CD4-positive, alpha-beta T cell treated with Interleukin-21 for 1 hour (primary cell): Measurements from ENCODE around the gene SIRT6.
"Not testable (repeated sequence)": the region's sequence is repeated elsewhere in the genome, so short reads cannot be mapped to it uniquely, and the experiment has no call there.

ENCODE experiments used
- DNase-seq: peaks from one replicate; pipeline ENCODE4 v3.0.0-alpha.2; 2020

The SIRT6 gene

DNA sequence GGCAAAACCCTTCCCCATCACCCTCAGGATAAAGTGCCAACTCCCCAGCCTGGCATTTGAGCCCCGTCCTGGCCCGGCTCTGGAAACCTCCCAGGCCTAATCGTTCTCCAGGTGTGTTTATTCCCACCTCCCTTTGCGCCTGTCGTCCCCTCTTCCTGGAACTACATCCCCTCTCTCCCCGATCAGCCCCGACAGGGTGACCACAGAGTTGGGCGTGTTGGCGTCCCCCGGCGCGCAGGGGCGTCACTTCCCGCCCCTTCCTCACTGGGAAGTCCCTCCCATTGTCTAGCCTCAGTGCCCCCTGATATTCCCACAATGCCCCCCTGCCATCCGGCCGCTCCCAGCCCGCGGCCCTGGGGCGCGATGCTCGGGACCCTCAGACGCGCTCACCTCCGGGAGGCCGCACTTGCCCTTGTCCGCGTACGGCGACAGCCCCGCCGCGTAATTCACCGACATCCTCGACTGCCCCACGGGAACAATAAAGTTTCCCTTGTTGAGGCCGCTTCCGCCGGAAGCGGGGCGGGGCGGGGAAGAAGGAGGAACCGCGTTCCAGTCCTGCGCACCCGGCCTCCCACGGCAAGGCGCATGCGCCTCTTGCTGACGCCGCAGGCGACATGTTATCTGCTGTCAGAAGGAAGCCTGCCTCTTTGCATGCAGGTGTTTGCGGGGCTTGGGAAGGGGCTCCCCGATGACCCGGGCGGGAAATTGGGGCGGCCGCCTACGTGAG, at the start of gene SIRT6, which contains the start of gene ANKRD24:
SIRT6 (minus strand) TSS at position 480 of the 727 bp plus-strand sequence; CDS start at position 456, 24 bp downstream.
ANKRD24 (plus strand) TSS at position 606 of the 727 bp plus-strand sequence. CDS start 3,737 bp downstream, outside the sequence.
- DNase-seq, result peak; percentile 96

DNA sequence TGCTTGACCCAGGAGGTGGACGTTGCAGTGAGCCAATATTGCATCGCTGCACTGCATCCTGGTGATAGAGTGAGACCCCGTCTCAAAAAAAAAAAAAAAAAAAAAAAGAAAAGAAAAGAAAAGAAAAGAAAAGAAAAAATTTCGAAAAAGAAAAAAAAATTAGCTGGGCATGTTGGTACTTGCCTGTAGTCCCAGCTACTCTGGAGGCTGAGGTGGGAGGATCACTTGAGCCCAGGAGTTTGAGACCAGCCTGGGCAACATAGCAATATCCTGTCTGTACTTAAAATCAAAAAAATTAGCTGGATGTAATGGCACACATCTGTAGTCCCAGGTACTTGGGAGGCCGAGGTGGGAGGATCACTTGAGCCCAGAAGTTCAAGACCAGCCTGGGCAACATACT, 49.8 kb upstream of the SIRT6 start:
- not testable (repeated sequence) for DNase-seq

DNA sequence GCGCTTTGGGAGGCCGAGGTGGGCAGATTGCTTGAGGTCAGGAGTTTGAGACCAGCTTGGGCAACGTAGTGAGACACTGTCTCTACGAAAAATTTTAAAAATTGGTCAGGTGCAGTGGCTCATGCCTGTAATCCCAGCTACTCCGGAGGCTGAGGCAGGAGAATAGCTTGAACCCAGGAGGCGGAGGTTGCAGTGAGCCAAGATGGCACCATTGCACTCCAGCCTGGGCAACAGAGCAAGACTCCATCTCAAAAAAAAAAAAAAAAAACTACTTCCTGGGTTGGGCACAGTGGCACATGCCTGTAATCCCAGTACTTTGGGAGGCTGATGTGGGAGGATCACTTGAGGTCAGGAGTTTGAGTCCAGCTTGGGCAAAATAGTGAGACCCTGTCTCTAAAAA, 49.2 kb upstream of the SIRT6 start:
- not testable (repeated sequence) for DNase-seq

DNA sequence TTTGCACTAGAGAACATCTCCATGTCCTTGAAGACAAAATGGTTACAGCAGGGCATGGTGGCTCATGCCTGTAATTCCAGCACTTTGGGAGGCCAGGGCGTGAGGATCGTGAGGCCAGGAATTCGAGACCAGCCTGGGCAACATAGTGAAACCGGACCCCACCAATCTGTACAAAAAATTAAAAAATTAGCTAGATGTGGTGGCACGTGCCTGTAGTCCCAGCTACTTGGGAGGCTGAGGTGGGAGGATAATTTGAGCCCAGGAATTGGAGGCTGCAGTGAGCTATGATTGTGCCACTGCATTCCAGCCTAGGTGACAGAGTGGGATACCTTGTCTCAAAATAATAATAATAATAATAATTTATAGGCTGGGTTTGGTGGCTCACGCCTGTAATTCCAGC, 47.9 kb upstream of the SIRT6 start:
- DNase-seq, result not testable (repeated sequence)

DNA sequence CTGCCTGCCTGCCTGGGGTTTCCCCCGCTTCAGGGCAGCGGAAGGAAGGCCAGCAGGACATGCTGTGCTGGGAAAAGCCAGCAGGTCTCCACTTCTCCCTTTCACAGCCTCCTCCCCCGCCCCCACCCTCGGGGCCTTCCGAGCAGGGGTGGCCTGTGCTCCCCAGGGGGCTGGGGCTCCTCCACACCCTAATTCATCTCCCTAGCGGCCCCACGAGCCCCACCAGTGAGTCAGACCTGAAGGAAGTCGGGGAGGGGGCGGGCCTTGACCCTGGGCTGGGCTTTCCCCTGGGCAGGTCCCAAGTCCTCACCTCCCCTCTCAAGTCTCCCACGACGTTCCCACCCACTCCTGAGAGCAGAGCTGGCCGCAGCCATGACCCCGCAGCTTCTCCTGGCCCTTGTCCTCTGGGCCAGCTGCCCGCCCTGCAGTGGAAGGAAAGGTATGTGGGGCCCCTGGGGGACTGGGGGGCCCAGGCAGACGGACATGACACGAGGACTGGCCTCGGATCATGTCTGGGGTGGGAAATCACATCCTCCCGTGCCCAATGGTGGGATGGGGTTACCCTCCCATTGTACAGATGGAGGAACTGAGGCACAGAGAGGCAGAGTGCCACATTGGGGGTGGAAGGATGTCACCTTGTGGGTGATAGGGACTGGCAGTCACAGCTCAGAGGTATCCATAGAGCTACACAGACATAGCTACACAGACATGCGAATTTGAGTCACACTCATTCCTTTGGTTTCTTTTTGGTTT, 47.0 kb upstream of the SIRT6 start, which contains the start of gene EBI3:
EBI3 (plus strand) TSS at position 345 of the 753 bp plus-strand sequence; CDS start at position 373, 28 bp downstream.
- DNase-seq, result no peak

DNA sequence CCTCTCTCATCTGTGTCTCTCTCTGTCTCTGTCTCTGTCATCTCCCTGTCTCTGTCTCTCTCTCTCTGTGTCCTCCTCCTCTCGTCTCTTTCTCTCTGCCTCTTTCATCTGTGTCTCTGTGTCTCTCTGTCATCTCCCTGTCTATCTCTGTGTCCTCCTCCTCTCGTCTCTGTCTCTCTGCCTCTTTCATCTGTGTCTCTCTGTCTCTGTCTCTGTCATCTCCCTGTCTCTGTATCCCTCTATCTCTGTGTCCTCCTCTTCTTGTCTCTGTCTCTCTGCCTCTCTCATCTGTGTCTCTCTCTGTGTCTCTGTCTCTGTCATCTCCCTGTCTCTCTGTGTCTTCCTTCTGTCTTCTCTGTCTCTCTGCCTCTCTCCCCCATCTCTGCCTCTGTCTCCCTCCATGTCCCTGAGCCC, 46.4 kb upstream of the SIRT6 start:
- DNase-seq, result no peak

DNA sequence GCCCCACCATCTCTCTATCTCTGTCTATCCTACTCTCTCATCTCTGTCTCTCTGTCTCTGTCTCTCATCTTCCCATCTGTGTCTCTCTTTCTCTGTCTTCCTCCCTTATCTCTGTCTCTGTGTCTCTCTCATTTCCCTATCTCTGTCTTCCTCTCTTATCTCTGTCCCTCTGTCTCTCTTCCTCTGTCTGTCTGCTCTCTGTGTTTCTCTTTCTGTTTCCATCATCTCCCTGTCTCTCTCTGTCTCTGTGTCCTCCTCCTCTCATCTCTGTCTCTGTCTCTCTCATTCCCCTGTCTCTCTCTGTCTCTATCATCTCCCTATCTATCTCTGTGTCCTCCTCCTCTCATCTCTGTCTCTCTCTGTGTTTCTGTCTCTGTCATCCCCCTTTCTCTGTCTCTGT, 45.4 kb upstream of the SIRT6 start:
- no peak for DNase-seq

DNA sequence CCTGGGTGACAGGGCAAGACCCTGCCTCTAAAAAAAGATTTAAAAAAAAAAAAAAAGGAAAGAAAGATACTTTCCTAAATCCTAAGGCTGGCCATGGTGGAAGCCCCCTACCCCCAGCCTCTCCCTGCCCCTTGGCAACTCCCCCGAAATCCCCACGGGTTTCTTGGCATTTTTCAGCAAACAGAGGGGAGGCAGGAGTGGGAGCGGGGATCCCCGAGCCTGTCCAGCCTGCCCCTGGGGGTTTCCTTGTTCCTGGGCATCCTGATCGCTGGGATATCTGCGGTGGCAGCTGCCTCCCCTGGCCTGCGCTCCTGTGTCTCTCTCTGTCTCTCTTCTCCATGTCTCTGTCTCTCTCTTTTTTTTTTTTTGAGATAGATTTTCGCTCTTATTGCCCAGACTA, 43.5 kb upstream of the SIRT6 start:
- DNase-seq, result no peak

DNA sequence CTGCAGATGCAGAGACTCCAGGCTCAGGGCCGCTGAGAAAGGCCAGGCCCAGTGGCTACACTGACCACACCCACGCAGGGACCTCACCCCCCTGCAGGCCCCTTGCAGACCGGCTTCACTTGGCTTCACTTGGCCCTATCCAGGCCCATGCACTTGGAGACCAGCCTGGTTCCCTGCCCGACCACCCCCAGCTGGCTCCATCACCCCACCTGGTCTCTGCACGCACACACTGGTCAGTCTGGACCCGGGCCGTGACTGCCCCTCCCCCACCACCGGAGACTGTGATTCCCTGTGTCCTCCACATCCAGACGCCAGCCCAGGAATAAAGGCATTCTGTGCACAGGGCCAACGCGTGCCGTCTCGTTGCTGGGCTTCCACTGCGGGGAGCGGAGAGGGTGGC, 42.1 kb upstream of the SIRT6 start:
- no peak for DNase-seq

DNA sequence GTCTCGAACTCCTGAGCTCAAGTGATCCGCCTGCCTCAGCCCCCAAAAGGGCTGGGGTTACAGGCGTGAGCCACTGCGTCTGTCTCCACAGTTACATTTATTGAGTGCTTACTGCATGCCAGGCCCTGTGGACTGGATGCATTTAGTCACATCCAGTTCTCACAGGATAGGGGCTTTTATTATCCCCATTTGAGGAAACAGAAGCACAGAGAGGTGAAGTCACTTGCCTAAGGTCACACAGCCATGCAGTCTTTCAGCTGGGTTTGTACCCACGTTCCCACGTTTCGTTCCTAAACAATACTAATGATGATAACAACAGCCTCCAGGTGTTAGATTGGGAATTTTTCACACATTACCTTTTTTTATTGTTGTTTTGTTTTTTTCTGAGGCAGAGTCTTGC, 37.8 kb upstream of the SIRT6 start:
- DNase-seq, result no peak

DNA sequence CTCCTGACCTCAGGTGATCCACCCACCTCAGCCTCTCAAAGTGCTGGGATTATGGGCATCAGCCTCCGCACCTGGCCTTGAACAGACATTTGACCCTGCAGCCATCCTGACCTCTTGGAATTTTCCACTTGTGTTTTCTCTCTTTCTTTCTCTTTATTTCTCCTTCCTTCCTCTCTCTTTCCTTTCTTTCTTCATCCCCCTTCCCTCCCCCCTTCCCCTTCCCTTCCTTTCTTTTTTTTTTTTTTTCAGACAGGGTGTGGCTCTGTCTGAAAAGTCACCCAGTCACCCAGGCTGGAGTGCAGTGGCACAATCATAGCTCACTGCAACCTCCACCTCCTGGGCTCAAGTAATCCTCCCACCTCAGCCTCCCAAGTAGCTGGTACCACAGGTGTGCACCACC, 36.2 kb upstream of the SIRT6 start:
- not testable (repeated sequence) for DNase-seq

DNA sequence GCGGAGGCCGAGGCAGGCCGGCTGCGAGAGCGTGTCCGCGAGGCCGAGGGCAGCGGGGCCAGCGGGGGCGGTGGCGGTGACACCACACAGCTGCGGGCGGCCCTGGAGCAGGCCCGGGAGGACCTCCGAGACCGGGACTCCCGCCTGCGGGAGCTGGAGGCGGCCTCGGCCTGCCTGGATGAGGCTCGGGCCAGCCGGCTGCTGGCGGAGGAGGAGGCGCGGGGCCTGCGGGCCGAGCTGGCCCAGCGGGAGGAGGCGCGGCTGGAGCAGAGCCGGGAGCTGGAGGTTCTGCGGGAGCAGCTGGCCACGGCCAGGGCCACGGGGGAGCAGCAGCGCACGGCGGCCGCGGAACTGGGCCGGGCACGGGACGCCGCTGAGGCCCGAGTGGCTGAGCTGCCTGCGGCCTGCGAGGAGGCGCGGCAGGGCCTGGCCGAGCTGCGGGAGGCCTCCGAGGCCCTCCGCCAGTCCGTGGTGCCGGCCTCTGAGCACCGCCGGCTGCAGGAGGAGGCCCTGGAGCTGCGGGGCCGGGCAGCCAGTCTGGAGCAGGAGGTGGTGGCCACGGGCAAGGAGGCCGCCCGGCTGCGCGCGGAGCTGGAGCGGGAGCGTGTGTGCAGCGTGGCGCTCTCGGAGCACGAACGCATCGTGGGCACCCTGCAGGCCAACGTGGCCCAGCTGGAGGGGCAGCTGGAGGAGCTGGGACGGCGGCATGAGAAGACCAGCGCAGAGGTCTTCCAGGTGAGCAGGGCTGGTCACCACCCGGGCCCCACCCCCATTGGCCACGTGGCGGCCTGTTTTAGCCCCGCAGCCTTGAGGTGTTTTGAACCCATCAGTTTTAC, 35.3 kb upstream of the SIRT6 start:
- DNase-seq, result no peak

DNA sequence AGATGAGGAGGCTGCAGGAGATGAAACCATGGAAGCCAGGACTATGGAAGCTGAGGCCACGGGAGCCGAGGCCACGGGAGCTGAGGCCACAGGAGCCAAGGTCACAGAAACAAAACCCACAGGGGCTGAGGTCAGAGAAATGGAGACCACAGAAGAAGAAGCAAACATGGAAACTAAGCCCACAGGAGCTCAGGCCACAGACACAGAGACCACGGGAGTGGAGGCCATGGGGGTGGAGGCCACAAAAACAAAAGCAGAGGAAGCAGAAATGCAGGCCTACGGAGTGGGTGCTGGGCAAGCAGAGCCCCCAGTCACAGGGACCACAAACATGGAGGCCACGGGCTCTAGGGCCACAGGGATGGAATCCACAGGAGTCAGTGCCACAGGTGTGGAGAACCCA, 34.5 kb upstream of the SIRT6 start:
- no peak for DNase-seq

DNA sequence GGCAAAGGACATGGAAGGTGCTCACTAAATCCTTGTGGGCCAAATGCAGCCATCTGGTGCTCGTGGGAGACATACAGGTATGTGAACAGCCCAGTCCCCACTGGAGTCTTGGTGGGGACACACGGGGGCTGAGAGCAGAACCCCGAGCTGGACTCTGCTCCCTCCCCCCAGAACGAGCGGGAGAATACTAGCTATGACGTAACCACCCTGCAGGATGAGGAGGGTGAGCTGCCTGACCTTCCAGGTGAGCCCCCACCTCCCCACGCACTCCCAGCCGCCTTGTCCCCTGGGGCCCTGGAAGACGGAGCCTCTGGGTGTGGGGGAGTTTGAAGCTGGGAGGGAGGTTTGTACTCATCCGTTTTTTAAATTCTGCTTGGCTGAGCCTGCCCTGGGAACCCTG, 33.4 kb upstream of the SIRT6 start:
- DNase-seq, result no peak

DNA sequence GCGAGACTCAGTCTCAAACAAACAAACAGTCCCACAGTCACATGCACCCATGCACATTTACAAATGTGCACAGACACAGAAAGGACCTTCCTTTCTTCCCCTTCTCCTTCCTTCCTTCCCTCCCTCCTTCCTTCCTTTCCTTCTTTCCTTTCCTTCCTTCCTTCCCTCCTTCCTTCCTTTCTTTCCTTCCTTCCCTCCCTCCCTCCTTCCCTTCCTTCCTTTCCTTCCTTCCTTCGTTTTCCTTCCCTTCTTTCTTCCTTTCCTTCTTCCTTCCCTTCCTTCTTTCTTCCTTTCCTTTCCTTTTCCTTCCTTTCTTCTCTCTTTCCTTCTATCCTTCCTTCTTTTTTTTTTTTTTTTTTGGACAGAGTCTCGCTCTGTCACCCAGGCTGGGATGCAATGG, 30.8 kb upstream of the SIRT6 start:
- no peak for DNase-seq

DNA sequence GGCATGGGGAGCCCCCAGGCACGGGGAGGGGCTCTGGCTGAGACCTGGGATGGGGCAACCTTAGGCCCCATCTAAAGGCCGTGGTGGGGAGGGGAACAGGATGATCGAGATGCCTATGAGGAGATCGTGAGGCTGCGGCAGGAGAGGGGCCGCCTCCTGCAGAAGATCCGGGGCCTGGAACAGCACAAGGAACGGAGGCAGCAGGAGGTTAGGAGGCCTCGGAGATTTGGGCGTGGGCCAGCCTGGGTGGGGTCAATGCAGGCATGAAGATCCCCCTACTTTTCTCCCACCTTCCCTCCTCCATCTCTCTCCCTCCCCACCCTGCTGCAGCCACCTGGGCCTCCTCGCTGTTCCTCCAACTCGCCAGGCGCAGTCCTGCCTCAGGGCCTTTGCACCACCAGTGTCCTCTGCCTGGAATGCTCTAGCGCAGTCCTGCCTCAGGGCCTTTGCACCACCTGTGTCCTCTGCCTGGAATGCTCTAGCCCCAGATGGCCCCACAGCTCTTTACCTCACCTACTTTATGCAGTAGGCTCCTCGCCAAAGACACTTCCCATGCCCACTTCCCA, 27.9 kb upstream of the SIRT6 start:
- no peak for DNase-seq

DNA sequence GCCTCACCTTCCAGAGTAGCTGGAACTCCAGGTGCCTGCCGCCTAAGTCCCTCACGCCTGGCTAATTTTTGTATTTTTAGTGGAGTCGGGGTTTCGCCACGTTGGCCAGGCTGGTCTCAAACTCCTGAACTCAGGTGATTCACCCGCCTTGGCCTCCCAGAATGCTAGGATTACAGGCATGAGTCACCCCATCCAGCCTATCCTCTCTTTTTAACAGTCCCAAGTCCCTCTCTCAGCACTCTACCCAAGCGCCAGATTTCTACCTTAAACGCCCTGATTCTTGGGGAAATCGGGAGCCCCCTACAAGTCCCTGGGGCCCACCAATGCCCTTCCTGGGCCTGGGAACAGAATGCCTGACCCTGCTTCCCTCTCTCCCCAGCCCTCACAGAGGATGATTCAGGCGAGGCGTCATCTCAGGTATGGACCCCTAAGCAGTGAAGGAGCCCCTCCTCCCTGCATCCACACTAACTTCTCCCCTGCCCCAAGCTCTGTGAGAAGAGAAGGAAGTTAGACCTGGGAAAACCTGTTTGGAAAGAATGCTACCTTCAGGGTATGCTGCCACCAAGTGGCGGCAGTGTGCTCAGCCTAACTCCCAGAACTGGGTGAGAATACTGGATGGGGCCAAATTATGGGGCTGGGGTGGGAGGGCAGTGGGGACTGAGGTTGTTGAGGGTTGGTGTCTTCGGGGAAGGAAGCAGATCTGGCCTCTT, 26.2 kb upstream of the SIRT6 start:
- no peak for DNase-seq

DNA sequence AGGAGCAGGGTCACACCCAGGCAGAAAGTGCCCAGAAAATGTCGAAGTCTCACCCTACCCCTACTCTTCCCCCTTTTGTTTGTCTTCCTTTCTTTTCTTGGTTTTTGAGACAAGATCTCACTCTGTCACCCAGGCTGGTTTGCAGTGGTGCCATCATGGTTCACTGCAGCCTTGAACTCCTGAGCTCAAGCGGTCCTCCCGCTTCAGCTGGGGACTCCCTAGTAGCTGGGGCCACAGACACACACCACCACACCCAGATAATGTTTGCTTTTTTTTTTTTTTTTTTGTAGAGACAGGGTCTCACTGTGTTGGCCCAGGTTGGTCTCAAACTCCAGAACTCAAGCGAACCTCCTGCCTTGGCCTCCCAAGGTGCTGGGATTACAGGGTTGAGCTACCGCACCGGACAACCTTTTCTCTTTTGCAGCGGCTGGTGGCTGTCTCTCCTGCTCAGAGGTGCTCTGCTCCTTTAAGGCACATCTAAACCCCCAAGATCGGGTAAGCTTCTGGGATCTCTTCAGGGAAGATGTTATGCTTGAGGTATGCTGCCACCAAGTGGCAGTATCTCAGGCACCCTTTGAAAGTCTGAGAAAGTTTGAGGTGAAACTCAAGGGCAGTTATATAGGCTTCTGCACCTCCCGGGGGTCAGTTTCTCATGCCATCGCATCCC, 24.6 kb upstream of the SIRT6 start:
- no peak for DNase-seq

DNA sequence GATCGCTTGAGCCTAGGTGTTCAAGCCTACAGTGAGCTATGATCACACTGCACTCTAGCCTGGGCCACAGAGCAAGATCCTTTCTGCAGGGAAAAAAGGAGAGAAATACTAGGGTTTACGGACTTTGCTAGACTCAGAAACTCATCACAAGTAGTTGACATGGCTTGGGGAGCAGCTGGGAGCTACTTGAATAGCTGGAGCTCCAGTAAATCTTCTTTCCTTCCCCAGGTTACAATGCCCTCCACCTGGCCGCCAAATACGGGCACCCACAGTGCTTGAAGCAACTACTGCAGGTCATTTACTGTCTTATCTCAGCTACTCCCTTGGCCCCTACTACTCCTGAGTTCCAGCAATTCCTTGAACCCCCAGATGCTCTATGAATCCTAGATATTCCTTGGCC, 19.4 kb upstream of the SIRT6 start:
- DNase-seq, result no peak

DNA sequence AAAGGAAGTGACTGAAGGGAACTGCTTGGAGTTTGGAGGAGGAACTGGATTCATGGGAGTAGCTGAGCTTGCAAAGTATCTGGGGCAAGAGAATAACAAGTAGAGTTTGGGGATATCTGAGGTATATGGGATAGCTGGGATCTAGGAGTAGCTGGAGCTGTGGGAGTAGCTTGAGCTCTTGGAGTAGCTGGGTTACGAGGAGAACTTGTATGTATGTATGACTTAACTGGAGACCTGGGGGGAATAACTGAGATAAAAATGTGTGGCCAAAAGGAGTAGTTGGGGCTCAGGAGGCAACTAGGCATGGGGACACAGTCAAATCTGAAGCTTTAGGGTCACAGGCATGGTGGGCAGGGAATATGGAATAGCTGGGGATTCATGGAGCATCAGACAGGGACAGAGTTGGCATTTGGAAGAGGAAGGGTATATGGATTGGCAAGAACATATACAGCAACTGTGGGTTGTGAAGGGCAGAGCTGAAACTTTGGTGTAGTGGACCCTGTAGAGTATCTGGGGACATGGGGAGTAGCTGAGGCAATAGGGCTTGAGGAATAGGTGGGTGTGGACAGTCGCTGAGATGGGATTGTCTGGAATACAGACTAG, 18.7 kb upstream of the SIRT6 start:
- DNase-seq, result no peak

DNA sequence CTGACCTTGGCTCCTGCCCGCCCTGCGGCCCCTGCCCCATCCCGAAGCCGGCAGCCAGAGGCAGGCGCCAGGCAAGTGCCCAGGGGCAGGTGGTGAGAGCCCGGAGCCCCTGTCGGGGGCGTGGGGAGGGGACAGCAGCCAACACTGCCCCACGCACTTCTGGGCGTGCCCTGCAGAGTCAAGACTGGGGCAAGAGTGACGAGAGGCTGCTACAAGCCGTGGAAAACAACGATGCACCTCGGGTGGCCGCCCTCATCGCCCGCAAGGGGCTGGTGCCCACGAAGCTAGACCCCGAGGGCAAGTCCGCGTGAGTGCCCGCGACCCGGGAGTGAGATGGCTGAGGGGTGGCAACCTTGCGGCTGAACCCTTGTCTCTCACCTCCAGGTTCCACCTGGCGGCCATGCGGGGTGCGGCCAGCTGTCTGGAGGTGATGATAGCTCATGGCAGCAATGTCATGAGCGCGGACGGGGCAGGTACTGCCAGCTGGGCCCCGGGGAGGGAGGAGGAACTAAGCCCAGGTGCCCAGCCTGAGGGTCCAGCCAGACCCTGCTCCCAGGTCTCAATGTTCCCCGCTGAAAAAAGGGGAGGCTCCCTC, 17.4 kb upstream of the SIRT6 start:
- DNase-seq, result no peak
